Neural cell (in vitro differentiated cells): ENCODE measurements around the gene BCL2L14. TPM values are rescaled to one million over a fixed set of nuclear protein-coding genes. Genes with fewer than 3 reads are reported as not detected.

ENCODE experiments used
- H2AFZ ChIP-seq: fragments of 200-600, 300-800 bp; sonication (generic), shearing (Covaris generic); 2 replicates; pipeline ENCODE4 v1.6.0; 2014; ENCODE audit warnings: low read depth, mild to moderate bottlenecking, antibody characterized with exemption, low read length, moderate library complexity
- H3F3A ChIP-seq: fragments of 200-600 bp; shearing (Covaris generic); 2 replicates; pipeline ENCODE4 v1.6.1; 2016; ENCODE audit warnings: mild to moderate bottlenecking, moderate library complexity, mixed read lengths, antibody characterized with exemption, low read length; ENCODE audit not compliant: insufficient read depth, poor library complexity, severe bottlenecking
- H3K27ac ChIP-seq: fragments of 200-600, 300-800 bp; sonication (generic), shearing (Covaris generic); 2 replicates; pipeline ENCODE4 v1.5.1; 2014; ENCODE audit warnings: mild to moderate bottlenecking, low read length, moderate library complexity
- H3K27me3 ChIP-seq: fragments of 300-800, 200-600 bp; sonication (generic), shearing (Covaris generic); 2 replicates; pipeline ENCODE4 v1.6.0; 2014; ENCODE audit warnings: mild to moderate bottlenecking, low read depth, low read length, moderate library complexity; ENCODE audit not compliant: insufficient read depth
- H3K36me3 ChIP-seq: fragments of 300-800, 200-600 bp; sonication (generic), shearing (Covaris generic); 2 replicates; pipeline ENCODE4 v1.5.1; 2014; ENCODE audit warnings: mild to moderate bottlenecking, antibody characterized with exemption, low read length, moderate library complexity; ENCODE audit not compliant: insufficient read depth
- H3K4me2 ChIP-seq: fragments of 300-800, 200-600 bp; sonication (generic), shearing (Covaris generic); 2 replicates; pipeline ENCODE4 v1.6.0; 2014; ENCODE audit warnings: mild to moderate bottlenecking, low read length
- H3K4me3 ChIP-seq: fragments of 300-800, 200-600 bp; sonication (generic), shearing (Covaris generic); 2 replicates; pipeline ENCODE4 v1.5.1; 2014; ENCODE audit warnings: mild to moderate bottlenecking, low read length, moderate library complexity
- H3K79me2 ChIP-seq: fragments of 200-600 bp; shearing (Covaris generic); replicated peaks from 2 replicates; pipeline ENCODE4 v1.6.0; 2014; ENCODE audit warnings: mild to moderate bottlenecking, low read length, moderate library complexity; ENCODE audit not compliant: insufficient read depth
- H3K9ac ChIP-seq: fragments of 300-800, 200-600 bp; sonication (generic), shearing (Covaris generic); 2 replicates; pipeline ENCODE4 v1.6.1; 2016; ENCODE audit warnings: mild to moderate bottlenecking, low read length, mixed read lengths
- H3K9me2 ChIP-seq: fragments of 200-600 bp; shearing (Covaris generic); 2 replicates; pipeline ENCODE4 v1.6.1; 2016; ENCODE audit warnings: mild to moderate bottlenecking, low read length, mixed read lengths; ENCODE audit not compliant: insufficient read depth
- H3K9me3 ChIP-seq: fragments of 200-600, 300-800 bp; sonication (generic), shearing (Covaris generic); 2 replicates; pipeline ENCODE4 v1.6.1; 2016; ENCODE audit warnings: mild to moderate bottlenecking, mixed run types, low read length, moderate library complexity, mixed read lengths
- H4K20me1 ChIP-seq: fragments of 200-600 bp; shearing (Covaris generic); 2 replicates; pipeline ENCODE4 v1.6.1; 2016; ENCODE audit warnings: mild to moderate bottlenecking, mixed run types; ENCODE audit not compliant: insufficient read depth
- CTCF ChIP-seq: fragments of 450-650 bp; IDR thresholded peaks from 2 replicates; pipeline ENCODE4 v1.5.1; 2014; ENCODE audit warnings: antibody characterized with exemption, mild to moderate bottlenecking, moderate library complexity; ENCODE audit not compliant: poor library complexity, severe bottlenecking
- EP300 ChIP-seq: fragments of 450-650 bp; conservative IDR thresholded peaks from 2 replicates; pipeline ENCODE4 v1.6.1; 2014; ENCODE audit warnings: antibody characterized with exemption, mild to moderate bottlenecking, moderate library complexity; ENCODE audit not compliant: poor library complexity, severe bottlenecking
- EZH2 ChIP-seq: fragments of 200-600, 300-800 bp; shearing (Covaris generic), sonication (generic); IDR thresholded peaks from 2 replicates; pipeline ENCODE4 v1.6.1; 2014; ENCODE audit warnings: antibody characterized with exemption, low read length, borderline replicate concordance, mild to moderate bottlenecking; ENCODE audit not compliant: insufficient read depth, poor library complexity, severe bottlenecking
- MXI1 ChIP-seq: fragments of 450-650 bp; conservative IDR thresholded peaks from 2 replicates; pipeline ENCODE4 v1.6.1; 2014; ENCODE audit warnings: antibody characterized with exemption, mild to moderate bottlenecking; ENCODE audit not compliant: poor library complexity, severe bottlenecking
- POLR2AphosphoS5 ChIP-seq: IDR thresholded peaks from 2 replicates; pipeline ENCODE4 v1.6.1; 2012
- RAD21 ChIP-seq: fragments of 450-650 bp; conservative IDR thresholded peaks from 2 replicates; pipeline ENCODE4 v1.6.1; 2014; ENCODE audit warnings: antibody characterized with exemption, mild to moderate bottlenecking, moderate library complexity
- REST ChIP-seq: IDR thresholded peaks from 2 replicates; pipeline ENCODE4 v1.6.1; 2012; ENCODE audit warnings: borderline replicate concordance
- SMC3 ChIP-seq: fragments of 450-650 bp; conservative IDR thresholded peaks from 2 replicates; pipeline ENCODE4 v1.6.1; 2014; ENCODE audit warnings: antibody characterized with exemption, mild to moderate bottlenecking, moderate library complexity; ENCODE audit not compliant: poor library complexity
- TAF1 ChIP-seq: IDR thresholded peaks from 2 replicates; pipeline ENCODE4 v1.6.1; 2012; ENCODE audit warnings: low read depth
- polyA plus RNA-seq: library from polyadenylated mRNA; depleted of rRNA; stranded (reverse); fragments of >200 nt; gene quantifications from 2 replicates; pipeline ENCODE4 v1.2.3, GENCODE V29; 2014

The BCL2L14 gene
- polyA plus RNA-seq, 1 donor from 2014 or later: not detected

DNA sequence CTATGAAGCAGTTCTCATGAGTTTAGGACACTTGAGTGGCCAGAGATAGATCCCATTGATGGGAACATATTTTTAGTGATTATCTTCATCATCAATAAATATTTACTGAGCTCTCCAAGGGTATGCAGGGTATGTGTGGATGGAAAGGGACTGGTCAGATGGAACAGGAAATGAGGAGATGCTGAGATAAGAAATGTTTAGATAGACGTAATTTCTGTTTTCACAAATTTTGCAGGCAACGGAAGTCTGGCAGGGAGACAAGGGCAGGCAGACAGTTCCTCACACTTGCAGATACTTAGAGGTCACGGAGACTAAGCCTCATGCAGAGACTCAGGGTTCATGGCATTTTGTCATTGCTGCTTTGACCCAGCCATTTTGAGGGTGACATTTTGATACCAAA is 24.3 kb downstream of the BCL2L14 start:
- H3K4me2 ChIP-seq: no peak overlapping the region
- H3K4me3 ChIP-seq: no peak overlapping the region
- H3K9me3 ChIP-seq: no peaks in the 10 kb centered on the region
- no peak overlapping the region for H2AFZ ChIP-seq
- H3K9ac ChIP-seq: no peak overlapping the region
- no peak for TF ChIP-seq MXI1
- no peak for TF ChIP-seq EZH2
- no peak for TF ChIP-seq RAD21
- no peak for TF ChIP-seq EP300
- no peak for TF ChIP-seq SMC3
- no peak for TF ChIP-seq CTCF
- no peak for TF ChIP-seq POLR2AphosphoS5
- no peak for TF ChIP-seq TAF1
- TF ChIP-seq REST: no peak
- H3K27ac ChIP-seq: no peak overlapping the region
- H3K36me3 ChIP-seq: no peaks in the 10 kb centered on the region
- no peaks in the 10 kb centered on the region for H4K20me1 ChIP-seq
- H3K9me2 ChIP-seq: no peaks in the 10 kb centered on the region
- H3F3A ChIP-seq: no peaks in the 10 kb centered on the region
- no peaks in the 10 kb centered on the region for H3K27me3 ChIP-seq
- H3K79me2 ChIP-seq: no peaks in the 10 kb centered on the region

DNA sequence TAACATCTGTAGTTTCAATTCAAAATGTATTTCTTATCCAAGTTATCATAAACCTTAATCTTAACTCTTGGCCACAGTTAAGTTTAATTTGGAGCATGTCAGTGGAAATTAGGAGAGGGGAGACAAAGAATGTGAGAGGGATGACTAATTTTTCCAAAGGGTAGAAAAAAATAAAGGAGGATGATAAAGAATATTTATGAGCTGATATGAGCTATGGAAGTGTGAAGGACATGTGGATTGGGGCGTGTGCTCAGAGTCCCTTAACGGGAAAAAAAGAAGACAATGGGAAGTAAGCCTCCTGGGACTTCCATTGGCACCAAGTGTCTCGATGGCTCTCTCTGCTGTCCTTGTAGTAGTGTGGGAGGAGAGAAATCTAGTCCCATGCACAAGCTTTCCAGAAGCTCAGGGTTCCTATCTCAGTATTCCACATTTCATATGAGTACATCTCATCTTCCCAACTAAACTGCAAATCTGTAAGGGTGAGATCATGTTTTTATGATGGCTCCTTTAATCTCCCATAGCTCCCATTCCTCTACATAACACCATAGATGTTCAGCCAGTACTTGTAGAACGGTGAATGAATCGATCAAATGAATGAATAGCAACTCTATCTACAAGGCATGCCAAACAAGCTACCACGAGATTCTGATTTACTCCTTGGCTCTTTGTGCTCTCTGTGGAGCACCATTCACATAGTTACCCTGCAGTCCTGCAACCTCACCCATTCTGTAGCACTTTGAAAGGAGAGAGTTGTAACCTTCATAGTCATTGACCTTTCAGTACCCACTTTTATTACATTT is 27.4 kb downstream of the BCL2L14 start:
- no peak overlapping the region for H3K9ac ChIP-seq
- H3K36me3 ChIP-seq: peaks cover 5% of the 10 kb centered on the region
- no peak for TF ChIP-seq POLR2AphosphoS5
- no peak for TF ChIP-seq CTCF
- TF ChIP-seq SMC3: no peak
- H3K27ac ChIP-seq: no peak overlapping the region
- H3K4me2 ChIP-seq: no peak overlapping the region
- H3K79me2 ChIP-seq: no peaks in the 10 kb centered on the region
- no peaks in the 10 kb centered on the region for H3K9me3 ChIP-seq
- H2AFZ ChIP-seq: no peak overlapping the region
- H3K27me3 ChIP-seq: no peaks in the 10 kb centered on the region
- no peak overlapping the region for H3K4me3 ChIP-seq
- no peaks in the 10 kb centered on the region for H3F3A ChIP-seq
- no peaks in the 10 kb centered on the region for H3K9me2 ChIP-seq
- no peaks in the 10 kb centered on the region for H4K20me1 ChIP-seq
